Measurements from ENCODE around the gene ETFA. TPM values are rescaled to one million over a fixed set of nuclear protein-coding genes. Genes with fewer than 3 reads are reported as not detected.

The ETFA gene
- total and polyA plus RNA-seq, 9 of the 15 experiments (the other 6 are each of a cell fraction or from before 2014, with no cell fraction given), result 130 to 543 (median 232) TPM

DNA sequence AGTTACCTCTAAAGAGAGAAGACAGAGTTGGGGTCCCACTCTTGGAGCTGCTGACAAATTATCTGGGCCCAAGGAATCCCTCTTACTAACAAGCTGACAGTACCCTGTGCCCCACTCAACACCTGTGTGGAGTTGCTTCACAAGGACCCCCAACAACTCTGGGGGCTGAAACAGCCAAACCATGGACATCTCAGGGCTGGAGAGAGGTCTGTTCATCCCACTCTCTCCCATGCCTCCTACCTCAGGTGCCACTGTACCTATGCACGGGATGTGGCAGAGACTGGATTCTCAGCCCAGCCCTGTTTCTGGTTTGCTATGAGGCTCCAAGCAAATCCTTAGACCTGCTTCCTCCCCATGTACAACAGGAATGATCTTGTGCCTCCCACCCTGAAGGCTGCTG, 101.7 kb downstream of the ETFA start:
- POLR2A ChIA-PET, result interaction anchor here (0.7 to 1.3 kb wide), 4 partner anchors 13 to 1390 kb away, joined by 3 read pairs; no protein-coding TSS in a partner anchor
- no peak overlapping the region for H3K4me2 ChIP-seq (ENCODE audit: insufficient read depth, low read length)
- H2AFZ ChIP-seq (ENCODE audit: low read depth, low read length), result no peak overlapping the region
- WGBS (ENCODE audit: insufficient coverage, low coverage, missing lambda C conversion rate), result 100% methylated on average over 1 of the region's 1 CpG
- no peaks in the 10 kb centered on the region for H4K20me1 ChIP-seq (replicated peaks; ENCODE audit: control insufficient read depth, insufficient read depth, low read length)
- H3K27ac ChIP-seq (ENCODE audit: extremely low read depth, low read depth, low read length), result no peak overlapping the region
- no peaks in the 10 kb centered on the region for H3K79me2 ChIP-seq (ENCODE audit: control insufficient read depth, insufficient read depth, low read length)
- ATAC-seq (no peak), FAIRE-seq (no peak), DNase-seq (ENCODE audit: extremely low read depth in 1 of 4, low spot score in 3 of 4) (no peak)
- in situ Hi-C loops (cut with MboI) (no loop called here), intact Hi-C loops (cut with micrococcal nuclease) (no loop called here)
- H3K4me1 ChIP-seq (replicated peaks in 1 of 2; ENCODE audit: control insufficient read depth in 2 of 2, insufficient read depth in 2 of 2, low read length in 2 of 2), result no peaks in the 10 kb centered on the region
- H3K27me3 ChIP-seq (ENCODE audit: control insufficient read depth in 2 of 2, insufficient read depth in 2 of 2, low read length in 2 of 2), result no peaks in the 10 kb centered on the region
- H3K36me3 ChIP-seq (ENCODE audit: control insufficient read depth, insufficient read depth, low read length), result peaks cover 69% of the 10 kb centered on the region
- CTCF ChIA-PET (ENCODE audit: low intra/inter-chr PET ratio), result no interaction called here
- H3K9me1 ChIP-seq (ENCODE audit: control insufficient read depth, insufficient read depth, low read length), result peaks cover 4% of the 10 kb centered on the region
- TF ChIP-seq GMEB1 (CRISPR knock-in tag; IDR thresholded peaks at IDR 0.05) (no peak), TCF7L2 (IDR thresholded peaks at IDR 0.05; ENCODE audit: low read depth, low read length) (no peak), NFE2L1 (tag; IDR thresholded peaks at IDR 0.05; ENCODE audit: borderline replicate concordance, low read depth) (no peak), HDAC3 (IDR thresholded peaks at IDR 0.05; ENCODE audit: borderline replicate concordance, partially characterized antibody) (no peak), ZNF175 (CRISPR knock-in tag; IDR thresholded peaks at IDR 0.05; ENCODE audit: low read depth) (no peak), ESRRA (IDR thresholded peaks at IDR 0.05; ENCODE audit: borderline replicate concordance, low read depth) (no peak), GABPB1 (CRISPR knock-in tag; IDR thresholded peaks at IDR 0.05) (no peak)
- TF ChIP-seq, protein P1, sequence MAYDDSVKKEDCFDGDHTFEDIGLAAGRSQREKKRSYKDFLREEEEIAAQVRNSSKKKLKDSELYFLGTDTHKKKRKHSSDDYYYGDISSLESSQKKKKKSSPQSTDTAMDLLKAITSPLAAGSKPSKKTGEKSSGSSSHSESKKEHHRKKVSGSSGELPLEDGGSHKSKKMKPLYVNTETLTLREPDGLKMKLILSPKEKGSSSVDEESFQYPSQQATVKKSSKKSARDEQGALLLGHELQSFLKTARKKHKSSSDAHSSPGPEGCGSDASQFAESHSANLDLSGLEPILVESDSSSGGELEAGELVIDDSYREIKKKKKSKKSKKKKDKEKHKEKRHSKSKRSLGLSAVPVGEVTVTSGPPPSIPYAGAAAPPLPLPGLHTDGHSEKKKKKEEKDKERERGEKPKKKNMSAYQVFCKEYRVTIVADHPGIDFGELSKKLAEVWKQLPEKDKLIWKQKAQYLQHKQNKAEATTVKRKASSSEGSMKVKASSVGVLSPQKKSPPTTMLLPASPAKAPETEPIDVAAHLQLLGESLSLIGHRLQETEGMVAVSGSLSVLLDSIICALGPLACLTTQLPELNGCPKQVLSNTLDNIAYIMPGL (CRISPR knock-in tag; IDR thresholded peaks at IDR 0.05), result no peak
- TF ChIP-seq, protein P2, sequence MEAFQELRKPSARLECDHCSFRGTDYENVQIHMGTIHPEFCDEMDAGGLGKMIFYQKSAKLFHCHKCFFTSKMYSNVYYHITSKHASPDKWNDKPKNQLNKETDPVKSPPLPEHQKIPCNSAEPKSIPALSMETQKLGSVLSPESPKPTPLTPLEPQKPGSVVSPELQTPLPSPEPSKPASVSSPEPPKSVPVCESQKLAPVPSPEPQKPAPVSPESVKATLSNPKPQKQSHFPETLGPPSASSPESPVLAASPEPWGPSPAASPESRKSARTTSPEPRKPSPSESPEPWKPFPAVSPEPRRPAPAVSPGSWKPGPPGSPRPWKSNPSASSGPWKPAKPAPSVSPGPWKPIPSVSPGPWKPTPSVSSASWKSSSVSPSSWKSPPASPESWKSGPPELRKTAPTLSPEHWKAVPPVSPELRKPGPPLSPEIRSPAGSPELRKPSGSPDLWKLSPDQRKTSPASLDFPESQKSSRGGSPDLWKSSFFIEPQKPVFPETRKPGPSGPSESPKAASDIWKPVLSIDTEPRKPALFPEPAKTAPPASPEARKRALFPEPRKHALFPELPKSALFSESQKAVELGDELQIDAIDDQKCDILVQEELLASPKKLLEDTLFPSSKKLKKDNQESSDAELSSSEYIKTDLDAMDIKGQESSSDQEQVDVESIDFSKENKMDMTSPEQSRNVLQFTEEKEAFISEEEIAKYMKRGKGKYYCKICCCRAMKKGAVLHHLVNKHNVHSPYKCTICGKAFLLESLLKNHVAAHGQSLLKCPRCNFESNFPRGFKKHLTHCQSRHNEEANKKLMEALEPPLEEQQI (IDR thresholded peaks at IDR 0.05), result no peak
- H3K4me3 ChIP-seq, result no peak overlapping the region
- H3K9me3 ChIP-seq (replicated peaks; ENCODE audit: control insufficient read depth, insufficient read depth, low read depth, low read length), result no peaks in the 10 kb centered on the region
- no peak overlapping the region for H3K9ac ChIP-seq (ENCODE audit: insufficient read depth in 1 of 2, low read depth in 2 of 2, low read length in 2 of 2)
- BruUV-seq (replicated peaks), result no TSS peak
